Type B pancreatic cell (in vitro differentiated cells): ENCODE results near the gene U2AF2. TPM values are rescaled to one million over a fixed set of nuclear protein-coding genes. Genes with fewer than 3 reads are reported as not detected.

Experiments used
- DNase-seq: peaks from one replicate; pipeline ENCODE4 v3.0.0; 2021; ENCODE audit warnings: mixed read lengths; ENCODE audit not compliant: unreplicated experiment; ENCODE audit errors: extremely low spot score
- H3K27ac Mint-ChIP-seq: 2 replicates; pipeline ENCODE4 v1.8.0; 2021; ENCODE audit warnings: mild to moderate bottlenecking, mixed read lengths
- H3K27me3 Mint-ChIP-seq: 2 replicates; pipeline ENCODE4 v1.8.0; 2021; ENCODE audit warnings: mixed read lengths
- H3K36me3 Mint-ChIP-seq: 2 replicates; pipeline ENCODE4 v1.8.0; 2021; ENCODE audit warnings: mixed read lengths
- H3K4me1 Mint-ChIP-seq: one replicate; pipeline ENCODE4 v1.8.0; 2021; ENCODE audit warnings: mixed read lengths; ENCODE audit not compliant: unreplicated experiment
- H3K4me3 Mint-ChIP-seq: 2 replicates; pipeline ENCODE4 v1.8.0; 2021; ENCODE audit warnings: mild to moderate bottlenecking, mixed read lengths
- H3K9me3 Mint-ChIP-seq: 2 replicates; pipeline ENCODE4 v1.8.0; 2021; ENCODE audit warnings: mixed read lengths
- CTCF ChIP-seq: fragments of 200-600 bp; sonication (generic); conservative IDR thresholded peaks from 2 replicates; pipeline ENCODE4 v1.5.0; 2021; ENCODE audit warnings: antibody characterized with exemption, mild to moderate bottlenecking
- total RNA-seq: library from RNA; stranded (reverse); gene quantifications from 2 replicates; pipeline ENCODE4 v1.2.1, GENCODE V29; 2021; ENCODE audit warnings: low replicate concordance

U2AF2 gene
- total RNA-seq, 1 donor from 2014 or later: 232 TPM

GRCh38 chr19:55650126-55650557 lies 4.7 kb upstream of the U2AF2 start:
- Mint-ChIP-seq H3K27me3 (no peaks in the 10 kb centered on the region), H3K4me3 (peak overlapping the region; percentile 76), H3K9me3 (no peaks in the 10 kb centered on the region), H3K4me1 (peaks cover 10% of the 10 kb centered on the region), H3K27ac (peak overlapping the region; percentile 58), H3K36me3 (no peaks in the 10 kb centered on the region)
- no peak for TF ChIP-seq CTCF
- DNase-seq: no peak

- no peaks in the 10 kb centered on the region for H3K27me3 Mint-ChIP-seq
- H3K9me3 Mint-ChIP-seq: no peaks in the 10 kb centered on the region
- H3K4me3 Mint-ChIP-seq: peak overlapping the region; percentile 76
- peaks cover 2% of the 10 kb centered on the region for H3K36me3 Mint-ChIP-seq
- TF ChIP-seq CTCF: no peak
- H3K4me1 Mint-ChIP-seq: peaks cover 10% of the 10 kb centered on the region
- DNase-seq: peak; percentile 61
- peak overlapping the region; percentile 58 for H3K27ac Mint-ChIP-seq
Measured at GRCh38 chr19:55650602-55651230, 4.1 kb upstream of the U2AF2 start.

- H3K36me3 Mint-ChIP-seq: peaks cover 7% of the 10 kb centered on the region
- H3K27ac Mint-ChIP-seq: peak overlapping the region; percentile 58
Measured at GRCh38 chr19:55651236-55651635, 3.6 kb upstream of the U2AF2 start.

GRCh38 chr19:55652311-55653128 lies 2.3 kb upstream of the U2AF2 start:
- H3K36me3 Mint-ChIP-seq: peaks cover 8% of the 10 kb centered on the region
- H3K27ac Mint-ChIP-seq: no peak overlapping the region
- H3K4me3 Mint-ChIP-seq: peak overlapping the region; percentile 69
- peaks cover 15% of the 10 kb centered on the region for H3K4me1 Mint-ChIP-seq
- no peaks in the 10 kb centered on the region for H3K27me3 Mint-ChIP-seq
- no peak for TF ChIP-seq CTCF
- no peaks in the 10 kb centered on the region for H3K9me3 Mint-ChIP-seq
- peak; percentile 65 for DNase-seq

More at GRCh38 chr19:55651236-55651635, 3.6 kb upstream of the U2AF2 start:
- no peaks in the 10 kb centered on the region for H3K9me3 Mint-ChIP-seq
- peak; percentile 64 for DNase-seq
- no peaks in the 10 kb centered on the region for H3K27me3 Mint-ChIP-seq
- TF ChIP-seq CTCF: no peak
- peak overlapping the region; percentile 9 for H3K4me3 Mint-ChIP-seq
- H3K4me1 Mint-ChIP-seq: peaks cover 15% of the 10 kb centered on the region

GRCh38 chr19:55653651-55654322 lies 1.0 kb upstream of the U2AF2 start:
- Mint-ChIP-seq H3K9me3 (no peaks in the 10 kb centered on the region), H3K36me3 (peaks cover 13% of the 10 kb centered on the region), H3K4me1 (peaks cover 17% of the 10 kb centered on the region), H3K27me3 (no peaks in the 10 kb centered on the region), H3K27ac (peak overlapping the region; percentile 99), H3K4me3 (peak overlapping the region; percentile 97)
- peak; percentile 99 for TF ChIP-seq CTCF
- DNase-seq: peak; percentile 99
